Kidney epithelial cell (primary cell): ENCODE measurements around the gene LIMS2. TPM values are rescaled to one million over a fixed set of nuclear protein-coding genes. Genes with fewer than 3 reads are reported as not detected.

Source experiments
- DNase-seq: peaks from one replicate; pipeline ENCODE4 v3.0.0-alpha.2; 2010; ENCODE audit warnings: low read depth
- H3K27me3 ChIP-seq: 2 replicates; pipeline ENCODE4 v1.6.0; 2011; ENCODE audit warnings: low read length; ENCODE audit not compliant: control insufficient read depth, insufficient read depth
- H3K36me3 ChIP-seq: 2 replicates; pipeline ENCODE4 v1.5.1; 2011; ENCODE audit warnings: low read length; ENCODE audit not compliant: control insufficient read depth, insufficient read depth
- H3K4me3 ChIP-seq: 2 replicates; pipeline ENCODE4 v1.5.1; 2011; ENCODE audit warnings: low read depth, mild to moderate bottlenecking, control low read depth, low read length
- total RNA-seq: library from RNA; depleted of rRNA; stranded (reverse); fragments of >200 nt; gene quantifications from 2 replicates; pipeline ENCODE4 v1.2.3, GENCODE V29; 2015
- TF ChIP-seq, protein P1 (sequence below): IDR thresholded peaks from 2 replicates; pipeline ENCODE4 v1.5.1; 2011; ENCODE audit warnings: mild to moderate bottlenecking, moderate library complexity, low read length, control low read depth, inconsistent platforms; ENCODE audit not compliant: insufficient read depth, poor library complexity, severe bottlenecking

The LIMS2 gene
- total RNA-seq, 1 donor from 2014 or later, result 2.3 TPM

DNA sequence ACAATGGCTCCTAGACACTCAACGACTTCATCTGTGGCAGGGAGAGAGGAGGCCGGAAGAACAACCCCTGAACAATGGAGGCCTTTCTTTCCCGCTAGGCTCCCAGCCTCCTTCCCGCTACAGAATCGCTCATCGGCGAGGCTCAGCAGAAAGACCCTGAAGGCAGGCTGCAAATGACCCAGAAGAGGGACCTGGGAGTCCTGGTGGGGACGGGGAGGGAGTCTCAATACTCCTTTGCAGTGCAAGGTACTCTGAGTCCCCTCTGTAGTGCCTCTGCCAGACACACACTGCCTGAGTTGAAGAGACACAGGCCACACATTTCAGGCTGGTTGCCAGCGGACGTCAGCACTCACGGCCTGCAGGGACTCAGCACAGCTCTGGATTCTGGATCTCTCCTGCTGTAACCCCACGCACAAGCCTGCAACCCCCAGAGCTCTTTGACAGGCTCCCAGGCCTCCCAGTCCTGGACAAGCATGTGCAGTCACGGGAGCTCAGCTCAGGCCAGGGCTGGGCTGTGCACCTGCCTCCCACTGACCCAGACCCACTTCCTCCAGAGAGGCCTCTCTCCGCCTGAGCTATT is 23.3 kb downstream of the LIMS2 start:
- H3K4me3 ChIP-seq, result no peak overlapping the region
- no peaks in the 10 kb centered on the region for H3K36me3 ChIP-seq
- H3K27me3 ChIP-seq, result peaks cover 2% of the 10 kb centered on the region
- no peak for DNase-seq
- TF ChIP-seq, protein P1, sequence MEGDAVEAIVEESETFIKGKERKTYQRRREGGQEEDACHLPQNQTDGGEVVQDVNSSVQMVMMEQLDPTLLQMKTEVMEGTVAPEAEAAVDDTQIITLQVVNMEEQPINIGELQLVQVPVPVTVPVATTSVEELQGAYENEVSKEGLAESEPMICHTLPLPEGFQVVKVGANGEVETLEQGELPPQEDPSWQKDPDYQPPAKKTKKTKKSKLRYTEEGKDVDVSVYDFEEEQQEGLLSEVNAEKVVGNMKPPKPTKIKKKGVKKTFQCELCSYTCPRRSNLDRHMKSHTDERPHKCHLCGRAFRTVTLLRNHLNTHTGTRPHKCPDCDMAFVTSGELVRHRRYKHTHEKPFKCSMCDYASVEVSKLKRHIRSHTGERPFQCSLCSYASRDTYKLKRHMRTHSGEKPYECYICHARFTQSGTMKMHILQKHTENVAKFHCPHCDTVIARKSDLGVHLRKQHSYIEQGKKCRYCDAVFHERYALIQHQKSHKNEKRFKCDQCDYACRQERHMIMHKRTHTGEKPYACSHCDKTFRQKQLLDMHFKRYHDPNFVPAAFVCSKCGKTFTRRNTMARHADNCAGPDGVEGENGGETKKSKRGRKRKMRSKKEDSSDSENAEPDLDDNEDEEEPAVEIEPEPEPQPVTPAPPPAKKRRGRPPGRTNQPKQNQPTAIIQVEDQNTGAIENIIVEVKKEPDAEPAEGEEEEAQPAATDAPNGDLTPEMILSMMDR, result no peak

DNA sequence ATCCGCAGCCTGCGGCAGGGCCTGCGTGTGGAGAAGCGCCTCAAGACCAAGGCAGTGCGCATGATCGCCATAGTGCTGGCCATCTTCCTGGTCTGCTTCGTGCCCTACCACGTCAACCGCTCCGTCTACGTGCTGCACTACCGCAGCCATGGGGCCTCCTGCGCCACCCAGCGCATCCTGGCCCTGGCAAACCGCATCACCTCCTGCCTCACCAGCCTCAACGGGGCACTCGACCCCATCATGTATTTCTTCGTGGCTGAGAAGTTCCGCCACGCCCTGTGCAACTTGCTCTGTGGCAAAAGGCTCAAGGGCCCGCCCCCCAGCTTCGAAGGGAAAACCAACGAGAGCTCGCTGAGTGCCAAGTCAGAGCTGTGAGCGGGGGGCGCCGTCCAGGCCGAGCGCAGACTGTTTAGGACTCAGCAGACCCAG is 23.9 kb downstream of the LIMS2 start:
- H3K27me3 ChIP-seq, result peaks cover 2% of the 10 kb centered on the region
- no peak for DNase-seq
- H3K36me3 ChIP-seq, result no peaks in the 10 kb centered on the region
- TF ChIP-seq, protein P1, result no peak
- no peak overlapping the region for H3K4me3 ChIP-seq

DNA sequence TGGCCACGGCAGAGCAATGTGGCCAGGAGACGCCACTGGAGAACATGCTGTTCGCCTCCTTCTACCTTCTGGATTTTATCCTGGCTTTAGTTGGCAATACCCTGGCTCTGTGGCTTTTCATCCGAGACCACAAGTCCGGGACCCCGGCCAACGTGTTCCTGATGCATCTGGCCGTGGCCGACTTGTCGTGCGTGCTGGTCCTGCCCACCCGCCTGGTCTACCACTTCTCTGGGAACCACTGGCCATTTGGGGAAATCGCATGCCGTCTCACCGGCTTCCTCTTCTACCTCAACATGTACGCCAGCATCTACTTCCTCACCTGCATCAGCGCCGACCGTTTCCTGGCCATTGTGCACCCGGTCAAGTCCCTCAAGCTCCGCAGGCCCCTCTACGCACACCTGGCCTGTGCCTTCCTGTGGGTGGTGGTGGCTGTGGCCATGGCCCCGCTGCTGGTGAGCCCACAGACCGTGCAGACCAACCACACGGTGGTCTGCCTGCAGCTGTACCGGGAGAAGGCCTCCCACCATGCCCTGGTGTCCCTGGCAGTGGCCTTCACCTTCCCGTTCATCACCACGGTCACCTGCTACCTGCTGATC is 24.4 kb downstream of the LIMS2 start:
- H3K4me3 ChIP-seq, result no peak overlapping the region
- peaks cover 2% of the 10 kb centered on the region for H3K27me3 ChIP-seq
- no peaks in the 10 kb centered on the region for H3K36me3 ChIP-seq
- TF ChIP-seq, protein P1, result no peak
- no peak for DNase-seq

DNA sequence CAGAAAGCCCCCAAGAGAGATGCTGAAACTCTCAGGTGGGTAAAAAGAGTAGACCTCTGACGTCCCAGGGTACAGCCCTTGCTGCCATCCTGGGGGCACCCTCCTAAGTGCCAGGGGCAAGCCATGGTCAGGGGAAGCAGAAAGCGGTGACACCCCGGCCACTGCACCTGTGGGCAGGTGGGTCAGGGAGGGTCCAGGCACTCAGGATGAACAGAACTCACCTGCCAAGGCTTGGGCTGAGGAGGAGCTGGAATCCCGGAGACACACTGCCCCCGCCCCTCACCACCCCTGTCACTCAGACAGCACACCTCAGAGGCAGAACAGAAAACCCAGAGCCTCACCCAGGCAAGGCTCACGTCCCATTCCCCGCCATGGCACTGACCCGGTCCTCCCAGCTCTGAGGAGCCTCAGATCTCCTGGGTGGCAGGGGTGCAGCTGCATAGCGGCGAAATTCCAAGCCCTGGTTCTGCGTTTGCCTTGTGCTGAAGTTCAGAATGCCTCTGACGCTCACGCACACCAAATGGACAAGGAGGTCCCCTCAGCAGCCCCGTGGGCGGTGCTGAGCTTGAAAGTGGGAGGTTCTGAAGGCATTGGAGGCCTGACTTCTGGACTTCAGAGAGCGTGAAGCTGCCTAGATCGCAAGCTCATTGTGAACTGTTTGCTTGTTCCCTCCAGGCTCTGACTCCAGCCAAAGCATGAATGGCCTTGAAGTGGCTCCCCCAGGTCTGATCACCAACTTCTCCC is 25.1 kb downstream of the LIMS2 start:
- peaks cover 2% of the 10 kb centered on the region for H3K27me3 ChIP-seq
- TF ChIP-seq, protein P1, result no peak
- H3K36me3 ChIP-seq, result no peaks in the 10 kb centered on the region
- H3K4me3 ChIP-seq, result no peak overlapping the region
- no peak for DNase-seq

DNA sequence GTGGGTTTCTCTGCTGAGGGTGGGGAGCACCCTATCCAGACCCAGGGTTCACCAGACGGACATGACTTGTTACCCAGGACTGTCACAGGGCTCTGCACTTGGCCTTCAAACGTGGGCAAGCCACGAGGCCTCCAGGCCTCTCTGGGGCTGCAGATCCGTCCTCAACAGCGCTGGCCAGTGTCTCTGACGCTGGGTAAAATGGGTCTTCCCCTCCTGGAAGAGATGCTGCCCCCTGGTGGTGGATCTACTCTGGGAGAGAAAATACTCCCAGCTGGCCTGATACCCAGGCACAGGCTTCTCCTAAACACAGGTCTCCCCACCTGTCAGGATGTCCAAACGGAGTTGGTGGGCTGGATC is 25.7 kb downstream of the LIMS2 start:
- TF ChIP-seq, protein P1, result peak; percentile 87
- no peaks in the 10 kb centered on the region for H3K36me3 ChIP-seq
- peak; percentile 23 for DNase-seq
- peaks cover 2% of the 10 kb centered on the region for H3K27me3 ChIP-seq
- no peak overlapping the region for H3K4me3 ChIP-seq
